Endothelial cell of umbilical vein (primary cell): ENCODE results near the gene NPFFR2. TPM values are rescaled to one million over a fixed set of nuclear protein-coding genes. Genes with fewer than 3 reads are reported as not detected.

Experiments used
- BruUV-seq: library from RNA; stranded (reverse); fragments of 400-500 nt; replicated peaks from 2 replicates; lab custom pipeline; 2021; lab: Mats Ljungman, UMichigan
- CTCF ChIA-PET: fragments of 300-600, 350-600 bp; sonication (Branson Sonifier 250); formaldehyde crosslinking; loops from one replicate; lab custom pipeline; 2021; ENCODE audit warnings: antibody characterized with exemption, inconsistent platforms; lab: Charles Lee
- POLR2A ChIA-PET: fragments of 300-600, 350-600 bp; sonication (Branson Sonifier 250); formaldehyde crosslinking; loops from one replicate; lab custom pipeline; 2021; ENCODE audit warnings: antibody characterized with exemption, inconsistent platforms; lab: Charles Lee
- DNase-seq: peaks from one replicate; pipeline ENCODE4 v3.0.0-alpha.2; 2011; ENCODE audit warnings: low read depth, low spot score
- FAIRE-seq: peaks from 2 replicates; lab custom pipeline; 2011; peaks lifted over from hg19 to GRCh38; lab: Jason Lieb, UNC
- H2AFZ ChIP-seq: 2 replicates; pipeline ENCODE4 v1.6.0; 2012; ENCODE audit warnings: low read depth, low read length, control low read depth, inconsistent platforms
- H3K27ac ChIP-seq: 2 replicates; pipeline ENCODE4 v1.5.1; 2011; ENCODE audit warnings: low read depth, mild to moderate bottlenecking, control low read depth, low read length, moderate library complexity; ENCODE audit not compliant: insufficient read depth
- H3K27me3 ChIP-seq, 2 experiments: 2 replicates each; pipeline versions ENCODE4 v1.6.0 to v1.6.1; 2011; ENCODE audit warnings: low read length in 2 of 2, mixed read lengths in 1 of 2; ENCODE audit not compliant: control insufficient read depth in 2 of 2, insufficient read depth in 2 of 2
- H3K36me3 ChIP-seq, 2 experiments: 2 replicates in 1 of 2; 3 replicates in 1 of 2; pipeline ENCODE4 v1.5.1; 2011; ENCODE audit warnings: low read length in 2 of 2, mild to moderate bottlenecking in 1 of 2, moderate library complexity in 1 of 2; ENCODE audit not compliant: control insufficient read depth in 2 of 2, insufficient read depth in 2 of 2; ENCODE audit errors: extremely low read depth in 1 of 2
- H3K4me1 ChIP-seq: 3 replicates; pipeline ENCODE4 v1.5.1; 2011; ENCODE audit warnings: mild to moderate bottlenecking, low read length; ENCODE audit not compliant: control insufficient read depth, insufficient read depth; ENCODE audit errors: extremely low read depth
- H3K4me2 ChIP-seq: 2 replicates; pipeline ENCODE4 v1.6.1; 2011; ENCODE audit warnings: low read length, control low read depth, mixed read lengths; ENCODE audit not compliant: insufficient read depth
- H3K4me3 ChIP-seq, 3 experiments: fragments of 200-600 bp in 1 of 3; sonication (generic), shearing (Covaris generic) in 1 of 3; replicated peaks in 1 of 3; 2 replicates each; pipeline ENCODE4 v1.5.1; 2011 to 2016; ENCODE audit warnings: control low read depth in 3 of 3, low read length in 3 of 3, mild to moderate bottlenecking in 2 of 3, inconsistent platforms in 1 of 3, low read depth in 1 of 3, moderate library complexity in 1 of 3; ENCODE audit not compliant: insufficient read depth in 1 of 3
- H3K79me2 ChIP-seq: 2 replicates; pipeline ENCODE4 v1.6.0; 2012; ENCODE audit warnings: low read length, inconsistent platforms; ENCODE audit not compliant: control insufficient read depth, insufficient read depth
- H3K9ac ChIP-seq: replicated peaks from 2 replicates; pipeline ENCODE3; 2011; ENCODE audit warnings: low read length, control low read depth; ENCODE audit not compliant: insufficient read depth; ENCODE audit errors: extremely low read depth
- H3K9me1 ChIP-seq: replicated peaks from 3 replicates; pipeline ENCODE4 v1.6.0; 2011; ENCODE audit warnings: mild to moderate bottlenecking, low read length; ENCODE audit not compliant: control insufficient read depth, insufficient read depth; ENCODE audit errors: extremely low read depth
- H3K9me3 ChIP-seq: replicated peaks from 2 replicates; pipeline ENCODE4 v1.5.1; 2012; ENCODE audit warnings: low read length, inconsistent platforms; ENCODE audit not compliant: control insufficient read depth, insufficient read depth
- H4K20me1 ChIP-seq: replicated peaks from 2 replicates; pipeline ENCODE3; 2011; ENCODE audit warnings: mild to moderate bottlenecking, low read length; ENCODE audit not compliant: control insufficient read depth, insufficient read depth; ENCODE audit errors: extremely low read depth
- CTCF ChIP-seq, 2 donors: IDR thresholded peaks; 1 replicate in 1 of 2; 2 replicates in 1 of 2; pipeline ENCODE4 v1.5.1; 2011; ENCODE audit warnings: low read length in 2 of 2, mild to moderate bottlenecking in 2 of 2, moderate library complexity in 2 of 2, control low read depth in 1 of 2, inconsistent platforms in 1 of 2, low read depth in 1 of 2; ENCODE audit not compliant: insufficient read depth in 1 of 2; ENCODE audit errors: extremely low read depth in 1 of 2
- EZH2 ChIP-seq: IDR thresholded peaks from 2 replicates; pipeline ENCODE4 v1.6.1; 2012; ENCODE audit warnings: borderline replicate concordance, low read depth, mild to moderate bottlenecking, moderate library complexity, low read length, inconsistent platforms; ENCODE audit not compliant: severe bottlenecking
- FOS ChIP-seq: IDR thresholded peaks from 2 replicates; pipeline ENCODE4 v1.6.1; 2011; ENCODE audit warnings: mild to moderate bottlenecking, low read length, moderate library complexity, borderline replicate concordance; ENCODE audit not compliant: insufficient read depth
- GATA2 ChIP-seq: IDR thresholded peaks from 2 replicates; pipeline ENCODE4 v1.7.0; 2011; ENCODE audit warnings: low read depth, mild to moderate bottlenecking, moderate library complexity, mixed read lengths, low read length; ENCODE audit not compliant: insufficient read length, insufficient read depth
- JUN ChIP-seq: IDR thresholded peaks from 2 replicates; pipeline ENCODE4 v1.6.1; 2011; ENCODE audit warnings: borderline replicate concordance, low read depth; ENCODE audit not compliant: insufficient read length, insufficient read depth
- MAX ChIP-seq: IDR thresholded peaks from 2 replicates; pipeline ENCODE4 v1.6.1; 2011; ENCODE audit not compliant: insufficient read depth, insufficient read length
- MYC ChIP-seq: IDR thresholded peaks from one replicate; pipeline ENCODE4 v1.6.1; 2011; ENCODE audit warnings: mild to moderate bottlenecking, low read depth, low read length
- POLR2A ChIP-seq: IDR thresholded peaks from 2 replicates; pipeline ENCODE4 v1.6.1; 2012; ENCODE audit warnings: low read depth, mild to moderate bottlenecking, control low read depth, low read length
- POLR2AphosphoS5 ChIP-seq: IDR thresholded peaks from 2 replicates; pipeline ENCODE4 v1.6.1; 2012; ENCODE audit warnings: low read depth, mild to moderate bottlenecking, control low read depth, low read length, moderate library complexity; ENCODE audit not compliant: insufficient read depth
- dilution Hi-C: fragments of 300-500 bp; cut with MboI; formaldehyde crosslinking; loops from one replicate; pipeline ENCODE4 v1.15.0; 2019; ENCODE audit warnings: low sequenced_read_pairs; ENCODE audit not compliant: extremely low pct_ligation_motif_present
- intact Hi-C: fragments of 100-400 bp; cut with micrococcal nuclease; formaldehyde crosslinking; loops from one replicate; pipeline ENCODE4 v1.10.0; 2022
- polyA plus RNA-seq, 4 experiments: library from polyadenylated mRNA; depleted of rRNA in 3 of 4; stranded (reverse) in 3 of 4; unstranded in 1 of 4; fragments of >200 nt; gene quantifications; 2 replicates each; pipeline versions ENCODE4 v1.2.1 to v1.2.3, GENCODE V29; 2011 to 2012; ENCODE audit warnings: missing spikeins in 1 of 4
- total RNA-seq: library from RNA; stranded (reverse); gene quantifications from 2 replicates; pipeline ENCODE4 v1.2.3, GENCODE V29; 2021

NPFFR2 gene
- total and polyA plus RNA-seq, 2 donors (not counting 3 experiments of a cell fraction or from before 2014, with no cell fraction given) = 0.06 TPM; not detected in 1

GRCh38 chr4:71992571-71993312, 39.1 kb upstream of the NPFFR2 start:
- Histone ChIP-seq H3K27me3 (no peaks in the 10 kb centered on the region), H3K4me1 (no peaks in the 10 kb centered on the region), H3K9me3 (no peaks in the 10 kb centered on the region), H2AFZ (no peak overlapping the region), H3K36me3 (no peaks in the 10 kb centered on the region), H3K4me3 (no peak overlapping the region), H3K27ac (no peak overlapping the region), H3K9ac (no peak overlapping the region), H3K4me2 (no peak overlapping the region), H4K20me1 (no peaks in the 10 kb centered on the region), H3K9me1 (no peaks in the 10 kb centered on the region), H3K79me2 (no peaks in the 10 kb centered on the region)
- BruUV-seq = no TSS peak
- no peak for TF ChIP-seq CTCF (IDR thresholded peaks at IDR 0.05; ENCODE audit: extremely low read depth in 1 of 2, insufficient read depth in 1 of 2, low read depth in 1 of 2, low read length in 2 of 2)
- TF ChIP-seq MYC = no peak
- intact Hi-C loops (no loop called here), dilution Hi-C loops (no loop called here)
- ChIA-PET CTCF (no interaction called here), POLR2A (no interaction called here)
- no peak for DNase-seq
- FAIRE-seq = no peak

GRCh38 chr4:71994559-71994958, 37.2 kb upstream of the NPFFR2 start:
- no peaks in the 10 kb centered on the region for H3K36me3 ChIP-seq
- H3K9ac ChIP-seq = no peak overlapping the region
- ChIA-PET CTCF (interaction anchor here (1.0 kb wide), 1 partner anchor 12 kb away, joined by 4 read pairs; no protein-coding TSS in a partner anchor), POLR2A (no interaction called here)
- no peaks in the 10 kb centered on the region for H3K79me2 ChIP-seq
- no peak for TF ChIP-seq MYC
- TF ChIP-seq EZH2 = no peak
- no peak for TF ChIP-seq GATA2
- no peak for TF ChIP-seq FOS
- no peak for TF ChIP-seq JUN
- no peak for TF ChIP-seq MAX
- TF ChIP-seq CTCF (IDR thresholded peaks at IDR 0.05; ENCODE audit: extremely low read depth in 1 of 2, insufficient read depth in 1 of 2, low read depth in 1 of 2, low read length in 2 of 2) = no peak
- TF ChIP-seq POLR2AphosphoS5 = no peak
- TF ChIP-seq POLR2A = no peak
- H3K9me1 ChIP-seq = no peaks in the 10 kb centered on the region
- H3K4me3 ChIP-seq = no peak overlapping the region
- no peaks in the 10 kb centered on the region for H3K27me3 ChIP-seq
- dilution Hi-C loops (no loop called here), intact Hi-C loops (no loop called here)
- no peak overlapping the region for H3K27ac ChIP-seq
- H3K4me2 ChIP-seq = no peak overlapping the region
- FAIRE-seq (no peak), DNase-seq (no peak)
- no peaks in the 10 kb centered on the region for H3K4me1 ChIP-seq
- no peaks in the 10 kb centered on the region for H4K20me1 ChIP-seq
- no peaks in the 10 kb centered on the region for H3K9me3 ChIP-seq
- no peak overlapping the region for H2AFZ ChIP-seq
- BruUV-seq = no TSS peak
